Sigmoid colon (tissue), 7 donors: Measurements from ENCODE around the gene ELMO1. TPM values are rescaled to one million over a fixed set of nuclear protein-coding genes. Genes with fewer than 3 reads are reported as not detected.

Source experiments
- DNase-seq: peaks from one replicate; pipeline ENCODE4 v3.0.0-alpha.2; 2019
- H3K27ac ChIP-seq, 4 donors: fragments of 200-600 bp; sonication (generic); one replicate each; pipeline ENCODE4 v1.5.1; 2016 to 2019; ENCODE audit warnings: mild to moderate bottlenecking in 1 of 4
- H3K27me3 ChIP-seq, 3 donors: fragments of 200-600 bp; sonication (generic); one replicate each; pipeline ENCODE4 v1.5.1; 2019; ENCODE audit warnings: mild to moderate bottlenecking in 1 of 3
- H3K36me3 ChIP-seq, 4 donors: fragments of 200-600 bp; sonication (generic); one replicate each; pipeline ENCODE4 v1.5.1; 2016 to 2019
- H3K4me1 ChIP-seq, 4 donors: fragments of 200-600 bp; sonication (generic); one replicate each; pipeline ENCODE4 v1.5.1; 2017 to 2019
- H3K4me3 ChIP-seq, 4 donors: fragments of 200-600 bp; sonication (generic); one replicate each; pipeline ENCODE4 v1.5.1; 2017 to 2019; ENCODE audit warnings: mild to moderate bottlenecking in 2 of 4, moderate library complexity in 1 of 4
- H3K9me3 ChIP-seq, 4 donors: fragments of 200-600 bp in 3 of 4; sonication (generic) in 3 of 4; one replicate each; pipeline versions ENCODE4 v1.5.1 to v1.6.1; 2013 to 2019
- CTCF ChIP-seq, 4 experiments: fragments of 450-650 bp in 3 of 4; fragments of 200-600 bp in 1 of 4; IDR thresholded peaks; one replicate each; pipeline ENCODE4 v1.5.1; 2016 to 2019; ENCODE audit warnings: antibody characterized with exemption in 4 of 4, mild to moderate bottlenecking in 3 of 4, moderate library complexity in 2 of 4
- EP300 ChIP-seq, 4 donors: sonication (generic); formaldehyde crosslinking; IDR thresholded peaks; one replicate each; pipeline ENCODE4 v1.6.1; 2017; ENCODE audit warnings: antibody characterized with exemption in 4 of 4
- POLR2A ChIP-seq, 2 donors: fragments of 450-650 bp; IDR thresholded peaks; one replicate each; pipeline ENCODE4 v1.6.1; 2016; ENCODE audit warnings: antibody characterized with exemption in 2 of 2, mild to moderate bottlenecking in 2 of 2, moderate library complexity in 2 of 2
- POLR2AphosphoS5 ChIP-seq, 4 donors: sonication (generic); formaldehyde crosslinking; IDR thresholded peaks; one replicate each; pipeline ENCODE4 v1.6.1; 2017; ENCODE audit warnings: antibody characterized with exemption in 4 of 4
- WGBS, 2 donors: extraction: QIAGEN DNeasy Blood & Tissue Kit; methylation state at CpG; one replicate each; pipeline ENCODE4 v1.1.7; 2013; 5-methylcytosine and 5-hydroxymethylcytosine counted together
- intact Hi-C: fragments of 100-400 bp; cut with DNase I; formaldehyde crosslinking; loops from one replicate; pipeline ENCODE4 v1.15.1; 2023
- polyA plus RNA-seq, 3 donors: library from polyadenylated mRNA; stranded (reverse); fragments of 200-250 nt; gene quantifications; one replicate each; pipeline ENCODE4 v1.2.3, GENCODE V29; 2013
- total RNA-seq, 4 donors: library from RNA; depleted of rRNA; stranded (reverse); fragments of >200 nt; gene quantifications; one replicate each; pipeline ENCODE4 v1.1.0, GENCODE V29; 2016
- donor health status: healthy with polysubstance abuse.
- donor health status: Bipolar disorder and iron deficiency.
- donor health status: healthy.

Gene ELMO1
- total and polyA plus RNA-seq, 7 donors, result 2.3 to 63.1 (median 33.9) TPM

- Histone ChIP-seq H3K4me3 (no peak overlapping the region), H3K4me1 (peaks cover 0 to 7% (median 0%) of the 10 kb centered on the region in 4 donors), H3K36me3 (no peaks in the 10 kb centered on the region), H3K9me3 (no peaks in the 10 kb centered on the region), H3K27ac (no peak overlapping the region), H3K27me3 (no peaks in the 10 kb centered on the region)
- TF ChIP-seq POLR2AphosphoS5 (IDR thresholded peaks at IDR 0.05) (peak; percentile 41 to 71 (median 67)), EP300 (IDR thresholded peaks at IDR 0.05) (no peak)
- intact Hi-C loops, result loop anchor here (10.0 kb wide), 1 partner anchor 605 kb away; no protein-coding TSS in a partner anchor
- 78% methylated on average over 4 of the region's 4 CpGs for WGBS, 2 donors
- peak; percentile 87 for DNase-seq
Observed at GRCh38 chr7:37230221-37230620, 218.4 kb downstream of the ELMO1 start.

- Histone ChIP-seq H3K4me1 (peaks cover 0 to 7% (median 0%) of the 10 kb centered on the region in 4 donors), H3K27ac (no peak overlapping the region), H3K36me3 (no peaks in the 10 kb centered on the region), H3K4me3 (no peak overlapping the region), H3K27me3 (no peaks in the 10 kb centered on the region), H3K9me3 (no peaks in the 10 kb centered on the region)
- intact Hi-C loops, result no loop called here
- no peak for TF ChIP-seq POLR2A (IDR thresholded peaks at IDR 0.05)
- no peak for TF ChIP-seq POLR2AphosphoS5 (IDR thresholded peaks at IDR 0.05)
- no peak for TF ChIP-seq EP300 (IDR thresholded peaks at IDR 0.05)
- TF ChIP-seq CTCF (IDR thresholded peaks at IDR 0.05), result no peak
- no peak for DNase-seq
- 38 to 55% methylated on average over 1 of the region's 1 CpG for whole genome bisulfite sequencing, 2 donors
Observed at GRCh38 chr7:37229381-37229780, 219.3 kb downstream of the ELMO1 start.

- Histone ChIP-seq H3K27ac (no peak overlapping the region), H3K9me3 (no peaks in the 10 kb centered on the region), H3K27me3 (no peaks in the 10 kb centered on the region), H3K4me1 (peaks cover 0 to 2% (median 0%) of the 10 kb centered on the region in 4 donors), H3K4me3 (no peak overlapping the region), H3K36me3 (no peaks in the 10 kb centered on the region)
- DNase-seq, result no peak
- 59 to 67% methylated on average over 7 of the region's 7 CpGs for WGBS, 2 donors
- no peak for TF ChIP-seq CTCF (IDR thresholded peaks at IDR 0.05)
- TF ChIP-seq EP300 (IDR thresholded peaks at IDR 0.05), result no peak
- no peak for TF ChIP-seq POLR2AphosphoS5 (IDR thresholded peaks at IDR 0.05)
- no peak for TF ChIP-seq POLR2A (IDR thresholded peaks at IDR 0.05)
- intact Hi-C loops, result no loop called here
Observed at GRCh38 chr7:37225285-37225969, 223.2 kb downstream of the ELMO1 start.

GRCh38 chr7:37224746-37225145 is 223.9 kb downstream of the ELMO1 start:
- no peak overlapping the region for H3K27ac ChIP-seq
- no peaks in the 10 kb centered on the region for H3K27me3 ChIP-seq
- WGBS, 2 donors, result 88 to 95% methylated on average over 10 of the region's 10 CpGs
- no peaks in the 10 kb centered on the region for H3K36me3 ChIP-seq
- no peaks in the 10 kb centered on the region for H3K9me3 ChIP-seq
- DNase-seq, result no peak
- H3K4me1 ChIP-seq, result no peaks in the 10 kb centered on the region
- no peak overlapping the region for H3K4me3 ChIP-seq
- TF ChIP-seq POLR2AphosphoS5 (IDR thresholded peaks at IDR 0.05) (no peak), POLR2A (IDR thresholded peaks at IDR 0.05) (no peak), EP300 (IDR thresholded peaks at IDR 0.05) (no peak), CTCF (IDR thresholded peaks at IDR 0.05) (no peak)
- intact Hi-C loops, result no loop called here

- H3K9me3 ChIP-seq, result no peaks in the 10 kb centered on the region
- TF ChIP-seq POLR2A (IDR thresholded peaks at IDR 0.05), result no peak
- DNase-seq, result no peak
- H3K27me3 ChIP-seq, result no peaks in the 10 kb centered on the region
- 95 to 96% methylated on average over 6 of the region's 6 CpGs for WGBS, 2 donors
- H3K4me1 ChIP-seq, result no peaks in the 10 kb centered on the region
- no peak overlapping the region for H3K27ac ChIP-seq
- no peaks in the 10 kb centered on the region for H3K36me3 ChIP-seq
- no peak overlapping the region for H3K4me3 ChIP-seq
- intact Hi-C loops, result no loop called here
Observed at GRCh38 chr7:37220664-37221063, 228.0 kb downstream of the ELMO1 start.

- intact Hi-C loops, result loop anchor here (10.0 kb wide), 1 partner anchor 66 kb away; no protein-coding TSS in a partner anchor
- Histone ChIP-seq H3K9me3 (no peaks in the 10 kb centered on the region), H3K4me1 (no peaks in the 10 kb centered on the region), H3K27me3 (no peaks in the 10 kb centered on the region), H3K36me3 (no peaks in the 10 kb centered on the region), H3K4me3 (no peak overlapping the region), H3K27ac (no peak overlapping the region)
- no peak for DNase-seq
- TF ChIP-seq EP300 (IDR thresholded peaks at IDR 0.05) (no peak), POLR2A (IDR thresholded peaks at IDR 0.05) (no peak), CTCF (IDR thresholded peaks at IDR 0.05) (no peak)
- WGBS, 2 donors, result 60 to 69% methylated on average over 3 of the region's 3 CpGs
Observed at GRCh38 chr7:37218956-37219355, 229.7 kb downstream of the ELMO1 start.
